HTERT RPE-1 (cell line): Measurements from ENCODE around the gene RAB9B.

ENCODE experiments used
- in situ Hi-C: fragments of 300-500 bp; cut with MboI; formaldehyde crosslinking; loops from 4 replicates; pipeline ENCODE4 v1.14.3; 2020; ENCODE audit warnings: low sequenced_read_pairs

Gene RAB9B

GRCh38 chrX:103773445-103773844 lies 58.6 kb downstream of the RAB9B start:
- in situ Hi-C loops: no loop called here
